Stimulated activated naive CD4-positive, alpha-beta T cell (primary cell): Measurements from ENCODE around the gene FADS1.

Source experiments
- DNase-seq, 6 experiments: peaks; one replicate each; lab custom pipeline; 2025; lab: John Stamatoyannopoulos, UW

FADS1 gene

GRCh38 chr11:61776561-61777075 is 40.2 kb downstream of the FADS1 start:
- DNase-seq, result peak in 4 of 6 experiments; percentile 6 to 37 (median 23)

GRCh38 chr11:61775606-61776554 is 40.9 kb downstream of the FADS1 start:
- DNase-seq, result no peak

GRCh38 chr11:61775106-61775505 is 41.7 kb downstream of the FADS1 start:
- no peak for DNase-seq

GRCh38 chr11:61774411-61774810 is 42.4 kb downstream of the FADS1 start:
- DNase-seq, result no peak

GRCh38 chr11:61773809-61774208 is 43.0 kb downstream of the FADS1 start:
- DNase-seq, result no peak

- no peak for DNase-seq
These were observed 43.4 kb downstream of the FADS1 start for GRCh38 chr11:61773356-61773755.

GRCh38 chr11:61771985-61772455 is 44.8 kb downstream of the FADS1 start:
- DNase-seq, result no peak

GRCh38 chr11:61771195-61771894 is 45.5 kb downstream of the FADS1 start:
- no peak for DNase-seq

- no peak for DNase-seq
These were observed 46.7 kb downstream of the FADS1 start for GRCh38 chr11:61769946-61770683.

- no peak for DNase-seq
These were observed 47.5 kb downstream of the FADS1 start for GRCh38 chr11:61769169-61769920.

- no peak for DNase-seq
These were observed 48.3 kb downstream of the FADS1 start for GRCh38 chr11:61768376-61769076.

- no peak for DNase-seq
These were observed 50.4 kb downstream of the FADS1 start for GRCh38 chr11:61766353-61766841.

- no peak for DNase-seq
These were observed 51.1 kb downstream of the FADS1 start for GRCh38 chr11:61765550-61766253.

- DNase-seq, result no peak
These were observed 52.1 kb downstream of the FADS1 start for GRCh38 chr11:61764606-61765260.

GRCh38 chr11:61763930-61764605 is 52.7 kb downstream of the FADS1 start:
- DNase-seq, result no peak

- DNase-seq, result no peak
These were observed 54.0 kb downstream of the FADS1 start for GRCh38 chr11:61762798-61763197.

- DNase-seq, result no peak
These were observed 54.6 kb downstream of the FADS1 start for GRCh38 chr11:61762223-61762615.

- no peak for DNase-seq
These were observed 55.2 kb downstream of the FADS1 start for GRCh38 chr11:61761440-61762222.
